ENCODE data around the gene ZNF385B. TPM values are rescaled to one million over a fixed set of nuclear protein-coding genes. Genes with fewer than 3 reads are reported as not detected.

The ZNF385B gene
- polyA plus RNA-seq, 1 of the 3 experiments (the other 2 are of a cell fraction), result 0.16 TPM

GRCh38 chr2:179478771-179479170 lies 382.6 kb downstream of the ZNF385B start:
- CTCF ChIA-PET, result no interaction called here
- H3K27ac ChIP-seq (ENCODE audit: low read depth in 2 of 2, low read length in 1 of 2), result no peak overlapping the region
- no peaks in the 10 kb centered on the region for H3K9me3 ChIP-seq
- no peaks in the 10 kb centered on the region for H3K9me2 ChIP-seq
- no peaks in the 10 kb centered on the region for H3F3A ChIP-seq (replicated peaks; ENCODE audit: insufficient read depth)
- no peaks in the 10 kb centered on the region for H3K36me3 ChIP-seq (replicated peaks in 1 of 2; ENCODE audit: control insufficient read depth in 1 of 2, insufficient read depth in 2 of 2, low read length in 1 of 2)
- DNase-seq, result no peak
- no peaks in the 10 kb centered on the region for H3K4me1 ChIP-seq (ENCODE audit: control insufficient read depth in 1 of 2, insufficient read depth in 2 of 2, low read depth in 1 of 2, low read length in 1 of 2)
- POLR2A ChIA-PET, result no interaction called here
- H3K9ac ChIP-seq, result no peak overlapping the region
- no peak overlapping the region for H3K4me2 ChIP-seq
- no peaks in the 10 kb centered on the region for H4K20me1 ChIP-seq (ENCODE audit: insufficient read depth)
- TF ChIP-seq ZBTB33 (IDR thresholded peaks at IDR 0.05; ENCODE audit: borderline replicate concordance, low read depth), result no peak
- TF ChIP-seq CTCF (IDR thresholded peaks at IDR 0.05), result no peak
- TF ChIP-seq TCF12 (IDR thresholded peaks at IDR 0.05), result no peak
- no peak for TF ChIP-seq IRF3 (IDR thresholded peaks at IDR 0.05; ENCODE audit: low read depth, low read length)
- no peak for TF ChIP-seq RAD21 (IDR thresholded peaks at IDR 0.05; ENCODE audit: low read length)
- TF ChIP-seq EP300 (IDR thresholded peaks at IDR 0.05; ENCODE audit: borderline replicate concordance in 1 of 2, low read depth in 1 of 2, low read length in 1 of 2), result no peak
- TF ChIP-seq GATA2 (CRISPR knock-in tag; IDR thresholded peaks at IDR 0.05), result no peak
- TF ChIP-seq FOSL2 (IDR thresholded peaks at IDR 0.05; ENCODE audit: borderline replicate concordance, low read depth), result no peak
- no peak for TF ChIP-seq RCOR1 (IDR thresholded peaks at IDR 0.05; ENCODE audit: low read length)
- TF ChIP-seq MXI1 (IDR thresholded peaks at IDR 0.05; ENCODE audit: low read depth, low read length), result no peak
- TF ChIP-seq FOXM1 (IDR thresholded peaks at IDR 0.05; ENCODE audit: low read depth), result no peak
- TF ChIP-seq USF2 (IDR thresholded peaks at IDR 0.05; ENCODE audit: borderline replicate concordance, low read depth, low read length), result no peak
- TF ChIP-seq ELF1 (IDR thresholded peaks at IDR 0.05), result no peak
- TF ChIP-seq NRF1 (IDR thresholded peaks at IDR 0.05; ENCODE audit: low read depth, low read length), result no peak
- no peak overlapping the region for H3K4me3 ChIP-seq (ENCODE audit: low read depth in 2 of 2, low read length in 1 of 2)
- no peaks in the 10 kb centered on the region for H3K27me3 ChIP-seq (ENCODE audit: insufficient read depth)
- no peak overlapping the region for H2AFZ ChIP-seq (ENCODE audit: low read depth)
- H3K79me2 ChIP-seq (ENCODE audit: insufficient read depth), result no peaks in the 10 kb centered on the region
